HepG2 (cell line): Measurements from ENCODE around the gene VCP. TPM values are rescaled to one million over a fixed set of nuclear protein-coding genes. Genes with fewer than 3 reads are reported as not detected.

Source experiments
- BCL6 ChIP-seq: IDR thresholded peaks from 2 replicates; pipeline ENCODE4 v1.6.1; 2016; ENCODE audit warnings: missing genetic modification reagents, missing compliant biosample characterization
- HHEX ChIP-seq: IDR thresholded peaks from 2 replicates; pipeline ENCODE4 v1.6.1; 2016; ENCODE audit warnings: control low read depth
- HNRNPLL ChIP-seq: fragments of 200-400 bp; formaldehyde crosslinking; IDR thresholded peaks from 2 replicates; pipeline ENCODE4 v1.6.1; 2017; ENCODE audit warnings: mild to moderate bottlenecking, low read depth, low read length; ENCODE audit not compliant: poor library complexity, severe bottlenecking
- KMT2A ChIP-seq: sonication (generic); formaldehyde crosslinking; IDR thresholded peaks from 2 replicates; pipeline ENCODE4 v1.4.0; 2020; ENCODE audit warnings: missing genetic modification reagents
- MNT ChIP-seq: fragments of 450-650 bp; IDR thresholded peaks from 2 replicates; pipeline ENCODE4 v1.6.1; 2016
- MTERF4 ChIP-seq: sonication (generic); formaldehyde crosslinking; IDR thresholded peaks from 2 replicates; pipeline ENCODE4 v1.8.0; 2023; ENCODE audit warnings: mild to moderate bottlenecking, missing genetic modification reagents
- NFE2L2 ChIP-seq: fragments of 150-350 bp; IDR thresholded peaks from 2 replicates; pipeline ENCODE4 v1.6.1; 2014; ENCODE audit warnings: low read length
- NR0B2 ChIP-seq: sonication (generic); formaldehyde crosslinking; IDR thresholded peaks from 2 replicates; pipeline ENCODE4 v1.4.0; 2020; ENCODE audit warnings: mild to moderate bottlenecking, missing genetic modification reagents
- PATZ1 ChIP-seq: sonication (generic); formaldehyde crosslinking; IDR thresholded peaks from 2 replicates; pipeline ENCODE4 v1.4.0; 2020; ENCODE audit warnings: missing genetic modification reagents
- POGZ ChIP-seq: sonication (generic); formaldehyde crosslinking; IDR thresholded peaks from 2 replicates; pipeline ENCODE4 v1.4.0; 2020; ENCODE audit warnings: mild to moderate bottlenecking, missing genetic modification reagents
- POLR2G ChIP-seq: fragments of 200-400 bp; formaldehyde crosslinking; IDR thresholded peaks from 2 replicates; pipeline ENCODE4 v1.6.1; 2018; ENCODE audit warnings: mild to moderate bottlenecking, low read depth, low read length, moderate library complexity
- TMF1 ChIP-seq: sonication (generic); formaldehyde crosslinking; IDR thresholded peaks from 2 replicates; pipeline ENCODE4 v1.8.1; 2022; ENCODE audit warnings: low read depth, missing genetic modification reagents
- ZBTB2 ChIP-seq: sonication (generic); formaldehyde crosslinking; IDR thresholded peaks from 2 replicates; pipeline ENCODE4 v1.8.0; 2022; ENCODE audit warnings: low read depth, missing genetic modification reagents
- ZMYM4 ChIP-seq: sonication (generic); formaldehyde crosslinking; IDR thresholded peaks from 2 replicates; pipeline ENCODE4 v1.8.1; 2023; ENCODE audit warnings: mild to moderate bottlenecking, missing genetic modification reagents
- ZNF644 ChIP-seq: IDR thresholded peaks from 2 replicates; pipeline ENCODE4 v1.6.1; 2016; ENCODE audit warnings: low read depth
- ZNF724P ChIP-seq: sonication (generic); formaldehyde crosslinking; IDR thresholded peaks from 2 replicates; pipeline ENCODE4 v1.8.0; 2022; ENCODE audit warnings: missing genetic modification reagents, borderline replicate concordance
- ZNF841 ChIP-seq: sonication (generic); formaldehyde crosslinking; IDR thresholded peaks from 2 replicates; pipeline ENCODE4 v1.8.1; 2023; ENCODE audit warnings: missing genetic modification reagents, borderline replicate concordance
- polyA plus RNA-seq, 8 experiments: library from polyadenylated mRNA; depleted of rRNA in 3 of 8; stranded (reverse) in 7 of 8; unstranded in 1 of 8; fragments of >200 nt; fragmentation: Illumina TruSeq in 4 of 8; extraction: Trizol in 4 of 8; gene quantifications; 2 replicates each; pipeline versions ENCODE4 v1.2.1 to v1.2.3, GENCODE V29; 2011 to 2016; ENCODE audit warnings: low read depth in 4 of 8, missing spikeins in 1 of 8, mixed read lengths in 1 of 8; ENCODE audit not compliant: insufficient read depth in 1 of 8
- total RNA-seq, 5 experiments: library from RNA; depleted of rRNA; stranded (reverse); fragments of >200 nt; fragmentation: Illumina TruSeq; extraction: Trizol; gene quantifications; 2 replicates each; pipeline ENCODE4 v1.2.3, GENCODE V29; 2016; ENCODE audit warnings: low read depth in 1 of 5

The VCP gene
- total and polyA plus RNA-seq, 2 of the 13 experiments (the other 11 are each of a cell fraction or from before 2014, with no cell fraction given): 143 to 391 TPM

- TF ChIP-seq HNRNPLL (no peak), NR0B2 (CRISPR knock-in tag) (no peak), HHEX (CRISPR knock-in tag) (no peak), ZBTB2 (CRISPR knock-in tag) (no peak), BCL6 (CRISPR knock-in tag) (no peak), NFE2L2 (no peak), ZNF644 (no peak), MTERF4 (CRISPR knock-in tag) (no peak), ZNF724P (no peak), POLR2G (peak; percentile 46; the same call in 1 of the 2 replicates), MNT (0 out of 2 replicates have a peak, but pooled peaks have one; percentile 19), KMT2A (0 out of 2 replicates have a peak, but pooled peaks have one; percentile 28), TMF1 (CRISPR knock-in tag) (no peak), PATZ1 (CRISPR knock-in tag) (peak; percentile 86), POGZ (CRISPR knock-in tag) (peak; percentile 58; the same call in 1 of the 2 replicates), ZNF841 (CRISPR knock-in tag) (no peak), ZMYM4 (CRISPR knock-in tag) (peak; percentile 28; the same call in 1 of the 2 replicates)
These were observed 38.8 kb upstream of the VCP start (continued) for GRCh38 chr9:35111001-35111933.
